ENCODE measurements around the gene POLR3A.

Gene POLR3A

GRCh38 chr10:77977934-77978333 is 51.4 kb downstream of the POLR3A start:
- no peak for DNase-seq (ENCODE audit: low spot score)

GRCh38 chr10:77977016-77977415 is 52.3 kb downstream of the POLR3A start:
- DNase-seq (ENCODE audit: low spot score), result no peak

GRCh38 chr10:77975086-77975666 is 54.1 kb downstream of the POLR3A start:
- DNase-seq (ENCODE audit: low spot score), result no peak

- no peak for DNase-seq (ENCODE audit: low spot score)
Measured at GRCh38 chr10:77974396-77975074, 54.8 kb downstream of the POLR3A start.

- no peak for DNase-seq (ENCODE audit: low spot score)
Measured at GRCh38 chr10:77973276-77973675, 56.0 kb downstream of the POLR3A start.

GRCh38 chr10:77972148-77972547 is 57.2 kb downstream of the POLR3A start:
- no peak for DNase-seq (ENCODE audit: low spot score)

- no peak for DNase-seq (ENCODE audit: low spot score)
Measured at GRCh38 chr10:77971804-77972144, 57.5 kb downstream of the POLR3A start.

GRCh38 chr10:77970869-77971803 is 58.2 kb downstream of the POLR3A start:
- DNase-seq (ENCODE audit: low spot score), result no peak

- no peak for DNase-seq (ENCODE audit: low spot score)
Measured at GRCh38 chr10:77969114-77969513, 60.2 kb downstream of the POLR3A start.

GRCh38 chr10:77967611-77968022 is 61.7 kb downstream of the POLR3A start:
- no peak for DNase-seq (ENCODE audit: low spot score)

GRCh38 chr10:77965294-77965693 is 64.0 kb downstream of the POLR3A start:
- no peak for DNase-seq (ENCODE audit: low spot score)

- no peak for DNase-seq (ENCODE audit: low spot score)
Measured at GRCh38 chr10:77964811-77965210, 64.5 kb downstream of the POLR3A start.

GRCh38 chr10:77963901-77964300 is 65.4 kb downstream of the POLR3A start:
- DNase-seq (ENCODE audit: low spot score), result no peak

GRCh38 chr10:77962350-77963146 is 66.8 kb downstream of the POLR3A start:
- DNase-seq (ENCODE audit: low spot score), result no peak

GRCh38 chr10:77961668-77962067 is 67.6 kb downstream of the POLR3A start:
- DNase-seq (ENCODE audit: low spot score), result no peak

GRCh38 chr10:77960829-77961329 is 68.4 kb downstream of the POLR3A start:
- no peak for DNase-seq (ENCODE audit: low spot score)

GRCh38 chr10:77959887-77960455 is 69.3 kb downstream of the POLR3A start:
- no peak for DNase-seq (ENCODE audit: low spot score)

- no peak for DNase-seq (ENCODE audit: low spot score)
Measured at GRCh38 chr10:77959384-77959783, 69.9 kb downstream of the POLR3A start.

GRCh38 chr10:77955136-77955535 is 74.2 kb downstream of the POLR3A start:
- DNase-seq (ENCODE audit: low spot score), result no peak

- DNase-seq (ENCODE audit: low spot score), result no peak
Measured at GRCh38 chr10:77949167-77949566, 80.1 kb downstream of the POLR3A start.

- no peak for DNase-seq (ENCODE audit: low spot score)
Measured at GRCh38 chr10:77946084-77946483, 83.2 kb downstream of the POLR3A start.

- no peak for DNase-seq (ENCODE audit: low spot score)
Measured at GRCh38 chr10:77944519-77944918, 84.8 kb downstream of the POLR3A start.

All from Ammon's horn (tissue), 1 donor.